Keratinocyte (primary cell): Measurements from ENCODE around the gene FRMD4B. TPM values are rescaled to one million over a fixed set of nuclear protein-coding genes. Genes with fewer than 3 reads are reported as not detected.
A peak's percentile ranks its signal among the peaks of the same experiment; 100 is the strongest.

ENCODE experiments used
- DNase-seq: peaks from one replicate; pipeline ENCODE4 v3.0.0-alpha.2; 2011; ENCODE audit warnings: low read depth, missing footprints, low spot score
- FAIRE-seq: peaks from 2 replicates; lab custom pipeline; 2011; peaks lifted over from hg19 to GRCh38; lab: Jason Lieb, UNC
- H2AFZ ChIP-seq: 2 replicates; pipeline ENCODE4 v1.6.0; 2012; ENCODE audit warnings: low read length, control low read depth, inconsistent platforms; ENCODE audit not compliant: control insufficient read depth
- H3K27ac ChIP-seq: 2 replicates; pipeline ENCODE4 v1.5.1; 2011; ENCODE audit warnings: low read length; ENCODE audit not compliant: control insufficient read depth, insufficient read depth
- H3K27me3 ChIP-seq: 3 replicates; pipeline ENCODE4 v1.6.0; 2011; ENCODE audit warnings: low read length; ENCODE audit not compliant: control insufficient read depth, insufficient read depth; ENCODE audit errors: extremely low read depth
- H3K36me3 ChIP-seq, 2 experiments: 2 replicates in 1 of 2; 3 replicates in 1 of 2; pipeline ENCODE4 v1.5.1; 2011; ENCODE audit warnings: low read length in 2 of 2, mild to moderate bottlenecking in 1 of 2; ENCODE audit not compliant: control insufficient read depth in 2 of 2, insufficient read depth in 2 of 2; ENCODE audit errors: extremely low read depth in 1 of 2
- H3K4me1 ChIP-seq: 3 replicates; pipeline ENCODE4 v1.5.1; 2011; ENCODE audit warnings: low read length; ENCODE audit not compliant: control insufficient read depth, insufficient read depth; ENCODE audit errors: extremely low read depth
- H3K4me2 ChIP-seq: 3 replicates; pipeline ENCODE4 v1.6.0; 2011; ENCODE audit warnings: low read depth, low read length; ENCODE audit not compliant: control insufficient read depth, insufficient read depth; ENCODE audit errors: extremely low read depth
- H3K4me3 ChIP-seq, 3 experiments: fragments of 200-600 bp in 1 of 3; sonication (generic) in 1 of 3; 2 replicates in 2 of 3; 3 replicates in 1 of 3; pipeline ENCODE4 v1.5.1; 2011 to 2016; ENCODE audit warnings: low read length in 3 of 3, mild to moderate bottlenecking in 3 of 3, control low read depth in 2 of 3, inconsistent platforms in 1 of 3, low read depth in 1 of 3, mixed read lengths in 1 of 3, mixed run types in 1 of 3, moderate library complexity in 1 of 3; ENCODE audit not compliant: control insufficient read depth in 2 of 3, insufficient read depth in 2 of 3; ENCODE audit errors: extremely low read depth in 1 of 3
- H3K79me2 ChIP-seq: 2 replicates; pipeline ENCODE4 v1.6.0; 2012; ENCODE audit warnings: low read length; ENCODE audit not compliant: control insufficient read depth, insufficient read depth
- H3K9ac ChIP-seq: 3 replicates; pipeline ENCODE4 v1.6.0; 2011; ENCODE audit warnings: low read length; ENCODE audit not compliant: control insufficient read depth, insufficient read depth; ENCODE audit errors: extremely low read depth
- H3K9me1 ChIP-seq: 3 replicates; pipeline ENCODE4 v1.6.0; 2011; ENCODE audit warnings: low read length; ENCODE audit not compliant: control insufficient read depth, insufficient read depth; ENCODE audit errors: extremely low read depth
- H3K9me3 ChIP-seq: 2 replicates; pipeline ENCODE4 v1.5.1; 2012; ENCODE audit warnings: low read depth, low read length; ENCODE audit not compliant: control insufficient read depth
- H4K20me1 ChIP-seq: 3 replicates; pipeline ENCODE4 v1.6.0; 2011; ENCODE audit warnings: low read length; ENCODE audit not compliant: control insufficient read depth, insufficient read depth; ENCODE audit errors: extremely low read depth
- EZH2 ChIP-seq: IDR thresholded peaks from one replicate; pipeline ENCODE4 v1.6.1; 2012; ENCODE audit warnings: inconsistent platforms, mild to moderate bottlenecking, low read length, moderate library complexity
- dilution Hi-C: fragments of 300-500 bp; cut with MboI; formaldehyde crosslinking; loops from one replicate; pipeline ENCODE4 v1.7.0; 2020; ENCODE audit warnings: low sequenced_read_pairs; ENCODE audit not compliant: extremely low pct_ligation_motif_present
- polyA plus RNA-seq, 5 experiments: library from polyadenylated mRNA; depleted of rRNA in 3 of 5; stranded (reverse) in 3 of 5; stranded (forward) in 1 of 5; unstranded in 1 of 5; fragments of >200 nt; gene quantifications; 1 replicate in 1 of 5; 2 replicates in 3 of 5; 3 replicates in 1 of 5; pipeline versions ENCODE4 v1.2.1 to v1.2.3, GENCODE V29; 2011 to 2012; ENCODE audit warnings: missing spikeins in 2 of 5, low read depth in 1 of 5, low replicate concordance in 1 of 5
- TF ChIP-seq, protein P1 (sequence below), 3 experiments: IDR thresholded peaks in 1 of 3; conservative IDR thresholded peaks in 1 of 3; optimal IDR thresholded peaks in 1 of 3; 2 replicates in 2 of 3; 3 replicates in 1 of 3; pipeline versions ENCODE3 to v1.5.1; 2011; ENCODE audit warnings: low read length in 3 of 3, mild to moderate bottlenecking in 3 of 3, moderate library complexity in 2 of 3, control low read depth in 1 of 3, inconsistent platforms in 1 of 3; ENCODE audit not compliant: insufficient read depth in 2 of 3; ENCODE audit errors: extremely low read depth in 1 of 3

FRMD4B gene
- polyA plus RNA-seq, 1 donor (not counting 4 experiments of a cell fraction or from before 2014, with no cell fraction given) = 48.3 TPM

- dilution Hi-C loops = no loop called here
- H3K27me3 ChIP-seq = no peaks in the 10 kb centered on the region
- peaks cover 40% of the 10 kb centered on the region for H3K79me2 ChIP-seq
- TF ChIP-seq EZH2 = no peak
- TF ChIP-seq, protein P1, sequence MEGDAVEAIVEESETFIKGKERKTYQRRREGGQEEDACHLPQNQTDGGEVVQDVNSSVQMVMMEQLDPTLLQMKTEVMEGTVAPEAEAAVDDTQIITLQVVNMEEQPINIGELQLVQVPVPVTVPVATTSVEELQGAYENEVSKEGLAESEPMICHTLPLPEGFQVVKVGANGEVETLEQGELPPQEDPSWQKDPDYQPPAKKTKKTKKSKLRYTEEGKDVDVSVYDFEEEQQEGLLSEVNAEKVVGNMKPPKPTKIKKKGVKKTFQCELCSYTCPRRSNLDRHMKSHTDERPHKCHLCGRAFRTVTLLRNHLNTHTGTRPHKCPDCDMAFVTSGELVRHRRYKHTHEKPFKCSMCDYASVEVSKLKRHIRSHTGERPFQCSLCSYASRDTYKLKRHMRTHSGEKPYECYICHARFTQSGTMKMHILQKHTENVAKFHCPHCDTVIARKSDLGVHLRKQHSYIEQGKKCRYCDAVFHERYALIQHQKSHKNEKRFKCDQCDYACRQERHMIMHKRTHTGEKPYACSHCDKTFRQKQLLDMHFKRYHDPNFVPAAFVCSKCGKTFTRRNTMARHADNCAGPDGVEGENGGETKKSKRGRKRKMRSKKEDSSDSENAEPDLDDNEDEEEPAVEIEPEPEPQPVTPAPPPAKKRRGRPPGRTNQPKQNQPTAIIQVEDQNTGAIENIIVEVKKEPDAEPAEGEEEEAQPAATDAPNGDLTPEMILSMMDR (optimal IDR thresholded peaks at IDR 0.05 in 1 of 3, IDR thresholded peaks at IDR 0.05 in 1 of 3, conservative IDR thresholded peaks at IDR 0.05 in 1 of 3; ENCODE audit: extremely low read depth in 1 of 3, insufficient read depth in 2 of 3, low read length in 3 of 3) = no peak
- no peaks in the 10 kb centered on the region for H4K20me1 ChIP-seq
- FAIRE-seq (no peak), DNase-seq (no peak)
- H3K4me3 ChIP-seq = no peak overlapping the region
- H3K4me1 ChIP-seq = peaks cover 33% of the 10 kb centered on the region
- no peaks in the 10 kb centered on the region for H3K9me3 ChIP-seq
- H3K36me3 ChIP-seq = peaks cover 3 to 10% of the 10 kb centered on the region in 2 experiments
- H2AFZ ChIP-seq = no peak overlapping the region
- H3K9ac ChIP-seq = no peak overlapping the region
- H3K9me1 ChIP-seq = peaks cover 2% of the 10 kb centered on the region
- H3K27ac ChIP-seq = no peak overlapping the region
- H3K4me2 ChIP-seq = no peak overlapping the region
Observed at GRCh38 chr3:69413551-69414207, 27.8 kb upstream of the FRMD4B start.

- Histone ChIP-seq H3K36me3 (peaks cover 7% of the 10 kb centered on the region in 2 experiments), H3K79me2 (peaks cover 37% of the 10 kb centered on the region), H3K9ac (peak overlapping the region; percentile 31), H3K27me3 (no peaks in the 10 kb centered on the region), H3K4me3 (peak overlapping the region in 1 of 3 experiments; percentile 30), H3K27ac (peak overlapping the region; percentile 84), H4K20me1 (no peaks in the 10 kb centered on the region), H3K4me2 (peak overlapping the region; percentile 66), H2AFZ (no peak overlapping the region), H3K9me3 (no peaks in the 10 kb centered on the region), H3K9me1 (peaks cover 2% of the 10 kb centered on the region), H3K4me1 (peaks cover 33% of the 10 kb centered on the region)
- no peak for TF ChIP-seq EZH2
- TF ChIP-seq, protein P1 (optimal IDR thresholded peaks at IDR 0.05 in 1 of 3, IDR thresholded peaks at IDR 0.05 in 1 of 3, conservative IDR thresholded peaks at IDR 0.05 in 1 of 3; ENCODE audit: extremely low read depth in 1 of 3, insufficient read depth in 2 of 3, low read length in 3 of 3) = no peak
- peak; percentile 93 for FAIRE-seq
- dilution Hi-C loops = no loop called here
- DNase-seq = peak; percentile 66
Observed at GRCh38 chr3:69411346-69411745, 25.5 kb upstream of the FRMD4B start.
